Stimulated activated naive CD8-positive, alpha-beta T cell treated with anti-CD3 and anti-CD28 coated beads, Interleukin-15, Interleukin-2, amounts not matched to agents 100 ng/mL and 50 ng/mL, for 24 hours (primary cell): ENCODE results near the gene RIOK3.
A peak's percentile ranks its signal among the peaks of the same experiment; 100 is the strongest.
"Not testable (repeated sequence)": the region's sequence is repeated elsewhere in the genome, so short reads cannot be mapped to it uniquely, and the experiment has no call there.

Source experiments
- H3K27ac Mint-ChIP-seq: one replicate; pipeline ENCODE4 v1.8.0; 2021; ENCODE audit warnings: mild to moderate bottlenecking, mixed read lengths
- H3K27me3 Mint-ChIP-seq: one replicate; pipeline ENCODE4 v1.8.0; 2021; ENCODE audit warnings: mixed read lengths
- H3K36me3 Mint-ChIP-seq: one replicate; pipeline ENCODE4 v1.8.0; 2021; ENCODE audit warnings: low read depth, mixed read lengths
- H3K4me1 Mint-ChIP-seq: one replicate; pipeline ENCODE4 v1.8.0; 2021; ENCODE audit warnings: low read depth, mixed read lengths
- H3K4me3 Mint-ChIP-seq: one replicate; pipeline ENCODE4 v1.8.0; 2021; ENCODE audit warnings: mild to moderate bottlenecking, mixed read lengths
- H3K9me3 Mint-ChIP-seq: one replicate; pipeline ENCODE4 v1.8.0; 2021; ENCODE audit warnings: mixed read lengths

RIOK3 gene

DNA sequence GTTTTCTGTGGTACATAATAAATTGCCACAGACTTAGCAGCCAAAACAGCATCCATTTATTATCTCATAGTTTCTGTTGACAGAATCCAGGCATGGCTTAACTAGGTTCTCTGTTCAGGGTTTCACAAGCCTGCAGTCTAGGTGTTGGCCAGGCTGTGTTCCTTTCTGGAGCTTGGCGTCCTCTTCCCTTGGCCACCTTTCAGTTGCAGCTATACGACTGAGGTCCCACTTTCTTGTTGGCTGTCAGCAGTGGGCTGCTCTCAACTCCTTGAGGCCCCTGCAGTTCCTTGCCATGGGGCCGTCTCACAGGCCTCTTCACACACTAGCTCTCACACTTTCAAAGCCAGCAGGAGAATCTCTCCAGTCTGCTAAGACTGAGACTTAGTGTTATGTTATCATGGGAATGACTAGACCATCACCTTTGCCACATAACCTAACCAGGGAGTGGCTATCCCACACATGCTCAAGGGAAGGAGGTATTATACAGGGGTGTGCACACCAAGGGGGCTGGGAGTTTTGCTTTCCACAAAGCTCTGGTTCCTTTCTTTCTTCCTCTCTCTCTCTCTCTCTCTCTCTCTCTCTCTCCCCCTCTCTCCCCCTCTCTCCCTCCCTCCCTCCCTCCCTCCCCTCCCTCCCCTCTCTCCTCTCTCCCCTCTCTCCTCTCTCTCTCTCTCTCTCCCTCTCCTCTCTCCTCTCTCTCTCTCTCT lies 15.8 kb downstream of the RIOK3 start:
- Mint-ChIP-seq H3K4me3 (no peak overlapping the region), H3K36me3 (peaks cover 43% of the 10 kb centered on the region), H3K4me1 (no peaks in the 10 kb centered on the region), H3K9me3 (no peaks in the 10 kb centered on the region), H3K27me3 (no peaks in the 10 kb centered on the region), H3K27ac (no peak overlapping the region)

DNA sequence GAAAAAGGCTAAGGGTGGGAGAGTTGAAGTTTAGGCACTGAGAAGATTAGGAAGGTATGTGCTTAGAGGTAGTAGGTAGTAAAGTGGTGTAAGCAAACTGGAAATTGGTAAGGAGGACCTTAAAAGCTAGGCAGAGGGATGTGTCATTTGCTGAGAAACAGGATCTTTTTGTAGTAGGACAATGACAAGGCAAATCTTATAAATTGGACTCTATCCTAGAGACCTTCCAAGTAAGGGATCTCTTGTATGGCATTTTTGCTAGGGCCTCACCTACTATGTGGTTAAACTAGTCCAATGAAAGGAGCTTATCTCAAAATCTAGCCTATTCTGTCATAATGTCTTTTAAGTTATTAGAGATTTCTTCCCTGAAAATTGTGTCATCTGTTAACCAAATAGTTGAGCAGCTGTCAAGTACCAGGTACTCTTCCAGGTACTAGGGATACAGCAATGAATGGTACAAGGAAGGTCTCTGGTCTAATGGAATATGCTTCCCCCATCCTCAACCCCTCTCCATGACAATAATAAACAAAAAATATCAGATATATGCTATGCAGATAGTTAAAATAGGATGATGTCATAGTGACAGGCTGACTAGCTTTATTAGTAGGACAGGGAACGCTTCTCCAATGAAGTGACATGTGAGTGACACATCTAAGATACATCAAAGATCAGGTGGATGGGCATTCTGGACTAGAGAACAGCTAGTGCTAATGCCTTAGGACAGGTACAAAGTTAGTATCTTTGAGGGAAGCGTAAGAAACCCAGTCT lies 17.7 kb downstream of the RIOK3 start:
- Mint-ChIP-seq H3K27me3 (no peaks in the 10 kb centered on the region), H3K9me3 (no peaks in the 10 kb centered on the region), H3K36me3 (peaks cover 44% of the 10 kb centered on the region), H3K27ac (no peak overlapping the region), H3K4me3 (no peak overlapping the region), H3K4me1 (no peaks in the 10 kb centered on the region)

DNA sequence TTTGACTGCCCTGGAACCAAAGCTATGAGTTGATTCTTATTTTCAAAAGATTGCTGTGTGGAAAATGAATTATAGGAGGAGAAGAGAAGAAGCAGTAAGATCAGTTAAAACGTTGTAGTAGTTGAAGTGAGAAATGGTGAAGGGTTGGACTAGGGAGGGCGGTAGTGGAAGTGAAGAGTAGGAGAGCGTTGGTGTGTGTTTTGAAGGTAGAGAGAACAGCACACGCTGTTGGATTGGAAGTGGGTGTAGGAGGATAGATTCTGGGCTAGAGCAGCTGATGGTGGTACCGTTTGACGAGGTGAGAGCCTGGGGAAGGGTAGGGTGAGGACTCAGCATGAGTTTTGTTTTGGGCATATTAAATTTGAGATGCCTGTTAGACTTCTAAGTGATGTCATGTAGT lies 18.4 kb downstream of the RIOK3 start:
- H3K27me3 Mint-ChIP-seq: no peaks in the 10 kb centered on the region
- H3K27ac Mint-ChIP-seq: no peak overlapping the region
- peaks cover 45% of the 10 kb centered on the region for H3K36me3 Mint-ChIP-seq
- H3K4me3 Mint-ChIP-seq: no peak overlapping the region
- H3K4me1 Mint-ChIP-seq: no peaks in the 10 kb centered on the region
- no peaks in the 10 kb centered on the region for H3K9me3 Mint-ChIP-seq

DNA sequence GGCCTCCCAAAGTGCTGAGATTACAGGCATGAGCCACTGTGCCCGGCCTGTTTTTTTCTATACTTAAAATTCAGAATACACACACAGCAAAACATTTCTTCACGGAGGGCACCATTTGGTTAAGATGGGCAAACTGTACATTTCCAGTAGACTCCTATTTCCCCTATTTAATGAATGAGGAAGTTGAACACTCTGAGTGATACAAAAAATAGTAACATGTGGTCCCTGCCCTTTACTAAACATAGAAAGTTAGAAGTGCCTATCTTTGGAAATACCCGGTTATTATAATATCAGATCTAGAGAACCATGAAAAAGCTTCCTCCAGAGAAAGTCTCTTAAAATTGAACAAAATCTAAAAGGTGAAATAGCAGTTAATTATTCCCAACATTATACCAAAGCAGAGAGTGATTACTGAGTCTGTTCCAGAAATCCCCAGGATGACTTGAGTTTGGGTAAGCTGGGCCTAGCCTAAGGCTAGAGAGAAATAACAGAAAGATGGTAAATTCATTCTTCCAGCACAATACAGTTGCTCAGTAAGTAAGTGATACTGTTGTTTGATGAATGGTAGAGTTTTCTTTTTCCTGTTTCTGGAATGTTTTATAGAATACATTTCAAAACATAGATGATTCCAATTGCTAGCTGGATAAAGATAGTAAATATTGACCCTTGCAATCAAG lies 26.9 kb downstream of the RIOK3 start:
- no peaks in the 10 kb centered on the region for H3K9me3 Mint-ChIP-seq
- no peak overlapping the region for H3K4me3 Mint-ChIP-seq
- no peak overlapping the region for H3K27ac Mint-ChIP-seq
- peaks cover 2% of the 10 kb centered on the region for H3K4me1 Mint-ChIP-seq
- no peaks in the 10 kb centered on the region for H3K27me3 Mint-ChIP-seq
- H3K36me3 Mint-ChIP-seq: peaks cover 51% of the 10 kb centered on the region

DNA sequence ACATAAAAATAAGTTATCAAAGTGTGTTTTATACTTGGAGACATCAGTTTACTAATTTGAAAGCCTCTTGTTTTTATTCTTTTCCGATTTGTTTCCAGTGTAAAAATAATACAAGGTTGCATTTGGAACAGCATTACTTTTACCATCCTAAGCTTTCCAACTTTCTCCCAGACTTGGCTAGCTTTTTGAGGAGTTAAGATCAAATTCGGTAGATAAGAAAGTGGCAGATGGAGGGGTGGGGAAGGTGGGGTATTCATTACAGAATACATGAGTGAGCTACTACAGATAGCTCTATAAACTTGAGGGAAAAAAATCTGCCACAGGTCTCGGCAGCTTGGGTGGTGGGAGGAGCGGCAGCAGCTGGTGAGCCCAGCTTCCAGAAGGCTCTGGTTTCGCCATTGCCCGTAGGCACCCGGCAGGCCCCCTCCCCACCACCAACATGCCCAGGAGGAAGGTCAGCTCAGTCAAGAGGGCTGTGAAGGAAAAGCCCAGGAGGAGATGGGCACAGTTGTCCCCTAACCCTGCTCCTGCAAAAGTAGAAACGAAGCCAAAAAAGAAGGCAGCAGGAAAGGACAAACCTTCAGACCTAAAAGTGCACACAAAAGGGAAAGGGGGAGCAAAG lies 31.6 kb downstream of the RIOK3 start:
- H3K4me3 Mint-ChIP-seq: no peak overlapping the region
- no peaks in the 10 kb centered on the region for H3K9me3 Mint-ChIP-seq
- H3K36me3 Mint-ChIP-seq: peaks cover 21% of the 10 kb centered on the region
- H3K27me3 Mint-ChIP-seq: no peaks in the 10 kb centered on the region
- H3K4me1 Mint-ChIP-seq: peaks cover 24% of the 10 kb centered on the region
- H3K27ac Mint-ChIP-seq: peak overlapping the region; percentile 26

DNA sequence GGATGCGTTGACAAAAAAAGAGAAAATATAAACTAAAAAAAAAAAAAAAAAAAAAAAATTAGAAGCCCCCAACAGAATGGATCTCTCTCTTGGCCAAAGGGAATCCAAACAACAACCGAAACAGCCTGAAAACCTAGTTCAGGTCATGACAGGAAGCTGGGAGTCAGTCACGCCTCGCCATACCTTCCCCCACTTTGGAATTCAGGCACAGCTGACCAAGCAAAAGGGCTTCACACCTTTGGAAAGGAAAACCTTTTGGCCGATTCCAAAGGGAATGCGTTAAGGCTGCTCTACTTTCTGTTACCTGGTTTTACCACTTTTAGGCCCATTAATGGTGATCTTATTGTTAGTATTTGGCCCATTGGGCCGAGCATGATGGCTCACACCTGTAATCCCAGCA lies 32.3 kb downstream of the RIOK3 start:
- H3K4me3 Mint-ChIP-seq: no peak overlapping the region
- no peak overlapping the region for H3K27ac Mint-ChIP-seq
- H3K9me3 Mint-ChIP-seq: no peaks in the 10 kb centered on the region
- H3K4me1 Mint-ChIP-seq: peaks cover 28% of the 10 kb centered on the region
- H3K36me3 Mint-ChIP-seq: peaks cover 15% of the 10 kb centered on the region
- H3K27me3 Mint-ChIP-seq: no peaks in the 10 kb centered on the region

DNA sequence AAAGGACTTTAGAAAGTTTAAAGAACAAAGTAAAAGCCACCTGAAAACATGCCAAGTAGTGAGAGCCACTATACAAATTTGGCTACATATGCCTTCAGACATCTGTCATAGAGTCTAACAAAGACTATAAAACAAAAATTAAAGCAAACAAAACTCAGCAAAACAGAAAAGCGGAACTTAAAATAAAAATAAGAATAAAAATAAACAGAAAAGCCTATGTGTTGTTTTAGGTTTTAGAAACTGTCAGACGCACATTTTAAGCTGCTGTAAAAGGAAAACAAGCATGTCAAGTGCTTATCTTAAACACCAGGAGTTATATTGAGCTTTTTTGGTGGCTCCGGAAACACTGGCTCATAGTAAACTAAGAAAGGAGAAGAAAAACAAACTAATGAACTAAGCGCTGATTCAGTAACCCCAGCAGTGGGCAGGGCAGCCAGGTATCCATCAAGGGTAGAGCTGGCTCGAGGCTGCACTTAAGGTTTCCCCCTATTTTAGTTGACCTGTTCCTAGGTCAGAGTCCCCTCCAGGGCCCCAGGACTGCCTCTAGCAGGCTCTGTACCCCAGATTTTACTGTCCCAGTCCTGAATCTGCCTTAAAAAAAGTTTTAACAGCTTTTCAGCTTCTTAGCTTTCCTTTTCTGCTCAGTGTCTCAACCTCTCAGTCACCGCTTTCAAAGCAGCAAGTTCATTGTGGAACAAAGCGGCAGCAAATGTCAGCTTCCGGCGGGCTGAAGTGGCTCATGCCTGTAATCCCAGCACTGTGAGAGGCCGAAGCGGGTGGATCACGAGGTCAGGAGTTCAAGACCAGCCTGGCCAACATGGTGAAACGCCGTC lies 34.9 kb downstream of the RIOK3 start:
- Mint-ChIP-seq H3K27ac (peak overlapping the region; percentile 90), H3K27me3 (no peaks in the 10 kb centered on the region), H3K4me3 (peak overlapping the region; percentile 75), H3K9me3 (no peaks in the 10 kb centered on the region), H3K36me3 (peaks cover 3% of the 10 kb centered on the region), H3K4me1 (peaks cover 28% of the 10 kb centered on the region)

DNA sequence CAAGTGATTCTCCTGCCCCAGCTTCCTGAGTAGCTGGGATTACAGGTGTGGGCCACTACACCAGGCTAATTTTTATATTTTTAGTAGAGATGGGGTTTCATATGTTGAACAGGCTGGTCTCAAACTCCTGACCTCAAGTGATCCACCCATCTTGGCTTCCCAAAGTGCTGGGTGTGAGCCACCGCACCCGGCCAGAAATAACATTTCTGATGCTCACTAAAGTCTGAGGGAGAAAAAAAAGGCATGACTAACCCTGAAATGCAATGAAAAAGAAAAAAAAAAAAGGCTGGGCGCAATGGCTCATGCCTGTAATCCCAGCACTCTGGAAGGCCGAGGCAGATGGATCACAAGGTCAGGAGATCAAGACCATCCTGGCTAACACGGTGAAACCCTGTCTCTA lies 36.5 kb downstream of the RIOK3 start:
- H3K36me3 Mint-ChIP-seq, H3K9me3 Mint-ChIP-seq, H3K27me3 Mint-ChIP-seq, H3K4me3 Mint-ChIP-seq, H3K27ac Mint-ChIP-seq: not testable (repeated sequence)
- H3K4me1 Mint-ChIP-seq: peaks cover 28% of the 10 kb centered on the region

DNA sequence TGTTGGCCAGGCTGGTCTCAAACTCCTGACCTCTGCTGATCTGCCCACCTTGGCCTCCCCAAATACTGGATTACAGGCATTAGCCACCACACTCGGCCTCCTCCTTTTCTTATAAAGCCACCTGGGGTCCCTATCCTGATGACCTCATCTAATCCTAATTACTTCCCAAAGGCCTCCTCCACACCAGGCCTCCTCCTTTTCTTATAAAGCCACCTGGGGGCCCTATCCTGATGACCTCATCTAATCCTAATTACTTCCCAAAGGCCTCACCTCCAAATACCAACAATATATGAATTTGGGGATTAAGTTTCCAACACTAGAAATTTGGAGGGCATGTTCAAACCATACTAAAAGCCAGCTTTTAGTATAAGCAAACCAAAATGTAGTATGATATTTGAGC lies 40.6 kb downstream of the RIOK3 start:
- H3K36me3 Mint-ChIP-seq: no peaks in the 10 kb centered on the region
- H3K27ac Mint-ChIP-seq: no peak overlapping the region
- H3K27me3 Mint-ChIP-seq: no peaks in the 10 kb centered on the region
- no peaks in the 10 kb centered on the region for H3K9me3 Mint-ChIP-seq
- H3K4me3 Mint-ChIP-seq: no peak overlapping the region
- peaks cover 19% of the 10 kb centered on the region for H3K4me1 Mint-ChIP-seq

DNA sequence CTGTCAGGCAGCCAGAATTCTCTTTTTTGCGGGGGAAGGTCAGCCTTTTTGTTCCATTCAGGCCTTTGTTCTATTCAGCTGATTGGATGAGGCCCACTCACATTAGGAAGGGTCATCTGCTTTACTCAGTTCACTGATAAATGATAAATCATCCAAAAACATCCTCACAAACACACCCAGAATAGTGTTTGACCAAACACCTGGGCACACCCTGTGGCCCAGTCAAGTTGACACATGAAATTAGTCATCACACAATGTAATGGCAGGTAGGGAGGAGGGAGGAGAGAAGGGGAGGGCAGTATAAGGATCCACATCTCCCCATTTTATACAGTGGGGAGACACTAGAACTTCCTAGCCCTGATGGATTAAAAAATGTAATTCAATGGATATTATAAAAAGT lies 41.9 kb downstream of the RIOK3 start:
- H3K27ac Mint-ChIP-seq: no peak overlapping the region
- H3K27me3 Mint-ChIP-seq: no peaks in the 10 kb centered on the region
- no peaks in the 10 kb centered on the region for H3K9me3 Mint-ChIP-seq
- no peaks in the 10 kb centered on the region for H3K36me3 Mint-ChIP-seq
- H3K4me3 Mint-ChIP-seq: no peak overlapping the region
- peaks cover 29% of the 10 kb centered on the region for H3K4me1 Mint-ChIP-seq

DNA sequence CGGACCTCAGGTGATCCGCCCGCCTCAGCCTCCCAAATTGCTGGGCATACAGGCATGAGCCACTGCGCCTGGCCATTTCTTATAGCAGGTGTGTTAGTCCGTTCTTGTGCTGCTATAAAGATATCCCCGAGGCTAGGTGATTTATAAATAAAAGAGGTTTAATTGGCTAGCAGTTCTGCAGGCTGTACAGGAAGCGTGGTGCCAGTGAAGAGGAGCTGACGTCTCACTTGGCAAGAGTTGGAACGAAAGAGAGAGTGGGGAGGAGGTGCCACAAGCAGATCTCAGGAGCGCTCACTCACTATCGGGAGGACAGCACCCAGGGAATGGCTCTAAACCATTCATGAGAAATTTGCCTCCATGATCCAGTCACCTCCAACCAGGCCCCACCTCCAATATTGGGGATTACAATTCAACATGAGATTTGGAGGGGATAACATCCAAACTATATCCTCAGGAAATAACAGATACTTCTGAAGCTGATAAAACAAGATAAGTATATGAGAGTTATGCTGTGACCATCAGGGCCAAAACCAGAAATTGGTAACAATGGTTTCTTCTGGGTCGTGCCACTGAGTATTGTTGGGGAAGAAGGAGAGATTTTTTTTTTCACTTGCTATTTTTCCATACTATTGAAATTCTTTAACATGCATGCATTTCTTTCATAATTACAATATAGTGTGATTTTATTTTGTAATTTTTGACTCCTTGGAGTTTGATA lies 42.8 kb downstream of the RIOK3 start:
- Mint-ChIP-seq H3K27me3 (no peaks in the 10 kb centered on the region), H3K4me3 (peak overlapping the region; percentile 4), H3K4me1 (peaks cover 25% of the 10 kb centered on the region), H3K27ac (peak overlapping the region; percentile 33), H3K36me3 (no peaks in the 10 kb centered on the region), H3K9me3 (no peaks in the 10 kb centered on the region)

DNA sequence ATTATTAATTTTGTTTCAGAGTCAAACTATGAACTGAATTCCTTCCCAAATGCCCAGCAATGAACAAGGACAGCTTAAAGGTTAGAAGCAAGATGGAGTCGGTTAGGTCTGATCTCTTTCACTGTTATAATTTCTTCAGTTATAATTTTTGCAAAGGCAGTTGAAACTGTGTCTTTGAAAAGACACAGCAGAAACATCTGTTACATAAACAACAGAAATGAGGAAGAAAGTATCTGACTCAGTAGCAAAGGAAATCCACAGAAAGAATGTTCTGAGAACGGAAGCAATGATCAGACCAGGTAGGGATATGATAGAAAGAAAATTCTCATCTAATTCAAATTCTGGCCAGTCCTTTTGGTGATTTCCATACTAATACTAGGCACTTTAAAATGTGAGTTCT lies 45.0 kb downstream of the RIOK3 start:
- Mint-ChIP-seq H3K27ac (no peak overlapping the region), H3K4me1 (peaks cover 44% of the 10 kb centered on the region), H3K4me3 (no peak overlapping the region), H3K27me3 (no peaks in the 10 kb centered on the region), H3K36me3 (no peaks in the 10 kb centered on the region), H3K9me3 (no peaks in the 10 kb centered on the region)

DNA sequence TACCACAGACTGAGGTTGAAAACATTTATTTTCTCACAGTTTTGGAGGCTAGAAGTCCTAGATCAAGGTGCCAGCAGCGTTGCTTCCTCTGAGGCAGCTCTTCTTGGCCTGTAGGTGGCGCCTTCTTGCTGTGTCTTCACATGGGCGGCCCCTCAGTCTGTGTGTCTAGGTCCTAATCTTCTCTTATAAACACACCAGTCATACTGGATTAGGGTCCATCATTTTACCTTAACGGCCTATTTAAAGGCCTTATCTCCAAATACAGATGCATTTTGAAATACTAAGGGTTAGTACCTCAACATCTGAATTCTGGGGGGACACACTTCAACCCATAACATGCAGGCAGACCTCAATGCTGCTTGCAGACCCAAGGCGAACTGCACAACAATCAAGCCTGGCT lies 45.8 kb downstream of the RIOK3 start:
- no peak overlapping the region for H3K27ac Mint-ChIP-seq
- peaks cover 45% of the 10 kb centered on the region for H3K4me1 Mint-ChIP-seq
- H3K4me3 Mint-ChIP-seq: no peak overlapping the region

DNA sequence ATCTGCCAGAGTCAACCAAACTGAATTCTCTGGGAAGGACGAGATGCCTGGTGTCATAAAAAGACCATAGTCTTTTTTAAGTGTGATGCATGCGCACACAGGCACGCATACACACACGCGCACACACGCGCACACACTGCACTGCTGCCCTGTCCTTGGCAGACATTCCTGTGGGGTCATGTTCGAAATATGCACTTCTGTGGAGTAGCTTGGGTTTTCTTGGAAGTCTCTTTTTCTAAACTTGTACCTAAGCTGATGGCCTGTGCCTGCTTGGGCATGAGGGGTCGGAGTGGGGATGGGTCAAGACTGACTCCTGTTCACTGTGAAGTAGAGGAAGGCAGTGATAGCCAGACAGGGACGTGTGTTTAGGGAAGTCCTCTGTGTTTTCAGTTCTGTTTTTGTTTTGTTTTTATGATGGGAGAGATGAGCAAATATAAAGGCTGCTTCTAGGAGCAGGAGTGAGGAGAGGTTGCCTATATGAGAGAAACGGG lies 46.2 kb downstream of the RIOK3 start:
- Mint-ChIP-seq H3K36me3 (no peaks in the 10 kb centered on the region), H3K4me3 (peak overlapping the region; percentile 20), H3K27ac (peak overlapping the region; percentile 7), H3K27me3 (no peaks in the 10 kb centered on the region), H3K9me3 (no peaks in the 10 kb centered on the region), H3K4me1 (peaks cover 49% of the 10 kb centered on the region)

More for the DNA sequence above, 45.8 kb downstream of the RIOK3 start:
- no peaks in the 10 kb centered on the region for H3K36me3 Mint-ChIP-seq
- no peaks in the 10 kb centered on the region for H3K27me3 Mint-ChIP-seq
- no peaks in the 10 kb centered on the region for H3K9me3 Mint-ChIP-seq
